Osteoblast (primary cell): ENCODE results near the gene EPC1. TPM values are rescaled to one million over a fixed set of nuclear protein-coding genes. Genes with fewer than 3 reads are reported as not detected.

Experiments used
- DNase-seq: peaks from one replicate; pipeline ENCODE4 v3.0.0; 2011; ENCODE audit warnings: low spot score, mixed read lengths; ENCODE audit not compliant: insufficient read length; ENCODE audit errors: missing footprints
- H2AFZ ChIP-seq: 2 replicates; pipeline ENCODE4 v1.6.0; 2011; ENCODE audit warnings: mild to moderate bottlenecking, low read length
- H3K27ac ChIP-seq: 2 replicates; pipeline ENCODE4 v1.5.1; 2011; ENCODE audit warnings: mild to moderate bottlenecking, low read depth, low read length, moderate library complexity
- H3K27me3 ChIP-seq: 2 replicates; pipeline ENCODE4 v1.6.0; 2012; ENCODE audit warnings: mild to moderate bottlenecking, control low read depth, inconsistent platforms, low read length, moderate library complexity; ENCODE audit not compliant: insufficient read depth
- H3K36me3 ChIP-seq: 2 replicates; pipeline ENCODE4 v1.5.1; 2011; ENCODE audit warnings: mild to moderate bottlenecking, low read length, control low read depth, moderate library complexity; ENCODE audit not compliant: insufficient read depth
- H3K4me1 ChIP-seq: 2 replicates; pipeline ENCODE4 v1.5.1; 2011; ENCODE audit warnings: mild to moderate bottlenecking, low read length, control low read depth, moderate library complexity; ENCODE audit not compliant: insufficient read depth
- H3K4me2 ChIP-seq: 2 replicates; pipeline ENCODE4 v1.6.0; 2011; ENCODE audit warnings: mild to moderate bottlenecking, low read length; ENCODE audit not compliant: insufficient read depth
- H3K4me3 ChIP-seq: fragments of 200-600 bp; sonication (generic); 3 replicates; pipeline ENCODE4 v1.5.1; 2012; ENCODE audit warnings: mild to moderate bottlenecking, low read length, inconsistent platforms; ENCODE audit not compliant: insufficient read depth
- H3K79me2 ChIP-seq: 2 replicates; pipeline ENCODE4 v1.6.0; 2012; ENCODE audit warnings: mild to moderate bottlenecking, low read length, control low read depth, inconsistent platforms; ENCODE audit not compliant: insufficient read depth
- H3K9me3 ChIP-seq: 2 replicates; pipeline ENCODE4 v1.5.1; 2011; ENCODE audit warnings: low read depth, low read length, control low read depth
- H4K20me1 ChIP-seq: 2 replicates; pipeline ENCODE4 v1.6.0; 2012; ENCODE audit warnings: mild to moderate bottlenecking, low read length, control low read depth; ENCODE audit not compliant: insufficient read depth
- CTCF ChIP-seq: IDR thresholded peaks from 2 replicates; pipeline ENCODE4 v1.5.1; 2011; ENCODE audit warnings: mild to moderate bottlenecking, low read depth, low read length, moderate library complexity; ENCODE audit errors: extremely low read depth
- total RNA-seq: library from RNA; depleted of rRNA; stranded (reverse); fragments of >200 nt; gene quantifications from 2 replicates; pipeline ENCODE4 v1.2.3, GENCODE V29; 2012

The EPC1 gene
- total RNA-seq, 1 donor: 30.8 TPM

DNA sequence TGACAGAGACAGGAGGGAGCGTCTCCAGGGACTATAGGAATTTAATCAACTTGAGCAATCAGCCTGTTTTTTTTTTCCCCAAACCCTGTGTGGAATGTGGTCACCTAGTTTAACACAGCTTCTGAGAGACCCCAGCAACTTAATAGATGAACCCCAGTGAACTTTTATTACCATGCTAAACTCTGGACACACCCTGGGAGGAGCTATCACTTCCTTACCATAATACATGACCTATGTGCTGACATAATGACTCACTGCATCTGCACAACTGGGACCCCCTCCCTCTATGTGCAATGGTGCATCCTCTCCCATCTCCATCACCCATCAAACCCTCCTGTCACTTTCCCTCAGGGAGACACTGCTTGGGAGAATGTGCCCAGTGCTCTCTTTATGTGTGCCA is 83.7 kb downstream of the EPC1 start:
- Histone ChIP-seq H3K4me1 (no peaks in the 10 kb centered on the region), H3K4me3 (no peak overlapping the region), H3K9me3 (no peaks in the 10 kb centered on the region), H3K27me3 (no peaks in the 10 kb centered on the region), H4K20me1 (no peaks in the 10 kb centered on the region), H2AFZ (no peak overlapping the region), H3K27ac (no peak overlapping the region), H3K79me2 (no peaks in the 10 kb centered on the region), H3K4me2 (no peak overlapping the region), H3K36me3 (peaks cover 9% of the 10 kb centered on the region)
- TF ChIP-seq CTCF: no peak
- DNase-seq: no peak

DNA sequence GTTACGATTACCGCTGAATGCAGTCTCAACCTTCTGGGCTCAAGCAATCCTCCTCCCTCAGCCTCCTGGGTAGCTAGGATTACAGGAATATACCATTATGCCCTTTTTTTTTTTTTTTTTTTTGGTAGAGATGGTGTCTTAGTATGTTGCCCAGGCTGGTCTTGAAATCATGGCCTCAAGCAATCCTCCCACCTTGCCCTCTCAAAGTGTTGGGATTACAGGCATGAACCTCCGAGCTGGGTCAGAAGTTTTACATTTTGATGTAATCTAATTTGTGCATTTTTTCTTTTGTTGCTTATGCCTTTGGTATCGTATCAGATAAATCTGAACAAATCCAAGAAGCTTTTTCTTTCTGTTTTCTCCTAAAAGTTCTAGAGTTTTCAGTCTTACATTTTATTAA is 87.4 kb downstream of the EPC1 start:
- Histone ChIP-seq H3K36me3 (no peaks in the 10 kb centered on the region), H3K9me3 (no peaks in the 10 kb centered on the region), H3K27me3 (no peaks in the 10 kb centered on the region), H4K20me1 (no peaks in the 10 kb centered on the region), H3K4me2 (no peak overlapping the region), H3K27ac (no peak overlapping the region), H2AFZ (no peak overlapping the region), H3K4me1 (no peaks in the 10 kb centered on the region), H3K79me2 (no peaks in the 10 kb centered on the region), H3K4me3 (no peak overlapping the region)
- no peak for DNase-seq
- no peak for TF ChIP-seq CTCF

DNA sequence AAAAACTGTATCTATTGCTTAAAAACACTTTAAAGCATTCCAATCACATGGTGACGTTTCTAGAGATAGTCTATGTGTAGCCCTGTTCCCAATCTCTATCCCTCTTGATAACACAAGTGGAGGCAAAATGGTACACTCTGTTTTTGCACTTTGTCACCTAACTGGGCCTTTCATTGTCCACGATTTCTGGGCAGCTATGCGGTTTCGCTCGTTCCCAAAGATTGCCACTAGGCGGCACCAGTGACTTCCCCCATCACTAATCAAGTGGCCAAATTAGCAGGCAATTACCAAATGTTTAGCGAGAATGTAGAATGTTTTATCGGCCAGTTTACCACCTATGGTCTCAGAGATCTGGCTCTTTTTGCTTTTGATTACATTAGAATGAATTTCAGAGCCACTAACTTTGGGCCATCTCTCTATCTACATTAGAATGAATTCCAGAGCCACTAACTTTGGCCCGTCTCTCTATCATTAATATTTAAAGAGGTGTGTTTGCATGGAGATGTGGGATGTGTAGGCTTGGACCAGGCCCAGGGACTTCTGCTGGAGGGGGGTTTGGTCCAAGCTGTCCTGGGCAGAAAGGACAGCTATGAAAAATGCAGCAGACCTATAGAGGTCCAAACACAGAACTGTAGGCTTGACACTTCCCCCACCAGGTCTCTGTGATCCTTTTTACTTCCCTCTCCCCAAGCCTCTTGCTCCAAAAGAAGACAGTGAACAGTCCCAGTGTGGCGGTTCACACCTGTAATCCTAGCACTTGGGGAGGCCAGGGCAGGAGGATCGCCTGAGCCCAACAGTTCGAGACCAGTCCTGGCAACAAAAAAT is 90.1 kb downstream of the EPC1 start:
- Histone ChIP-seq H3K36me3 (no peaks in the 10 kb centered on the region), H3K4me3 (no peak overlapping the region), H3K9me3 (no peaks in the 10 kb centered on the region), H3K4me1 (no peaks in the 10 kb centered on the region), H4K20me1 (no peaks in the 10 kb centered on the region), H3K79me2 (no peaks in the 10 kb centered on the region), H3K4me2 (peak overlapping the region; percentile 70), H3K27ac (no peak overlapping the region), H3K27me3 (no peaks in the 10 kb centered on the region), H2AFZ (peak overlapping the region; percentile 79)
- peak; percentile 94 for TF ChIP-seq CTCF
- peak; percentile 57 for DNase-seq

- H3K27me3 ChIP-seq: no peaks in the 10 kb centered on the region
- peak; percentile 8 for TF ChIP-seq CTCF
- peak; percentile 17 for DNase-seq
Measured at GRCh38 chr10:32253821-32254220, 93.1 kb downstream of the EPC1 start.

More at GRCh38 chr10:32253821-32254220, 93.1 kb downstream of the EPC1 start:
- no peaks in the 10 kb centered on the region for H3K4me1 ChIP-seq
- H3K27ac ChIP-seq: no peak overlapping the region
- H3K4me3 ChIP-seq: no peak overlapping the region
- H3K79me2 ChIP-seq: no peaks in the 10 kb centered on the region
- H4K20me1 ChIP-seq: no peaks in the 10 kb centered on the region
- no peak overlapping the region for H2AFZ ChIP-seq
- no peak overlapping the region for H3K4me2 ChIP-seq
- no peaks in the 10 kb centered on the region for H3K9me3 ChIP-seq
- H3K36me3 ChIP-seq: no peaks in the 10 kb centered on the region
